GM19043 (cell line): ENCODE measurements around the gene IGHMBP2.

Experiments
- ATAC-seq: cut with Tn5 transposase; IDR thresholded peaks from one replicate; pipeline ENCODE4 v1.9.1; 2021; ENCODE audit warnings: low read depth; ENCODE audit not compliant: unreplicated experiment

The IGHMBP2 gene

DNA sequence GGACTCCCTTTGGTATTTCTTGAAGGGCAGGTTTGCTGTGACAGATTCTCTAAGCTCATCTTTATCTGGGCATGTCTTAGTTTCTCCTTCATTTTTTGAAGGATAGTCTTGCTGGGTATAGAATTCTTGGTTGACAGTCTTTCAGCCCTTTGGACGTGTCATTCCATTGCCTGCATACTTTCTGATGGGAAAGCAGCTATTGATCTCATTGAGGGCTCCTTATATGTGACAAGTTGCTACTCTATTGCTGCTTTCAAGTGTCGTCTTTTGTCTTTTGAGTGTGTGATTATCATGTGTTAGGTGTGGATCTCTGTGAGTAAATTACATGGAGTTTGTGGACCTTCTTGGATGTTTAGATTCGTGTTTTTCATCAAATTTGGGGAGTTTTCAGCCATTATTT is 21.9 kb downstream of the IGHMBP2 start:
- ATAC-seq, result no peak

DNA sequence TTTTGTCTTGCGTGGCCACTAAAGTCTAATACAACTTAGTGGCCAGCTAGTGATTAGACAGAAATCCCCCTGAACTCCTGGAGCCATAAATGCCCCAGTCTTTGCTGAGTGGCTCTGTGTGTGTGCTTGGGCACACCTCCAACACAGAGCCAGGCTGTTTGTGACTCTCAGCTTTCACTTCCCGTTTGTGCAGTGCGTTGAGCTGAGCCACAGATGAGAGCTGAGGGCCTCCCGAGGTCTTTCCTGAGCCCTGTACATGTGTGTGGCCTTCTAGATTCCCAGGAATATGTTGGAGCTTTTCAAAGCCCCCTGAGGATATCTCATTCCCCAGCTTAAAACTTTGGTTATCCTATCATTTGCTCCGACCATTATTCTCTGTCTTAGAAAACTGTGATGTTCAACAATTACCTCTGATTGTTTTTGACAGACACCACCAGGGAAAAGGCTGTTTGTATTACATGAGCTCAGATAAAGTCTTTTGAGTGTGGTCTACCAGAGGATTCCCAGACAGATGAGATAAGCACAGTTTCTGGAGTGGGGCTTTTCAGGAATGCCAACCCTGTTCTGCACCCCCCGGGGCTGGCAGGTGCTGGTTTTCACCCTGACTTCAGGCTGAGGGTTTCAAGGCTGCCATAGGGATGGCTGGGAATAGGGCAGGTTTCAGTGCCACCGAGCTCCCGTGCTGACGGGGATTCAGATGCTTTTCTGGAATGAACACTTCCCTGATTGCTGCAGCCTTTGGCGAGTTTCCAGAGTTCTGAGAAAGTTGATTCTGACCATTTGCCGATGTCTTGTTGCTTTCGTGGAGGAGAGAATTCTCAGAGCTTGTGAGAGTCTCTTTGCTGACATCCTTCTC is 23.8 kb downstream of the IGHMBP2 start:
- peak; percentile 66 for ATAC-seq

DNA sequence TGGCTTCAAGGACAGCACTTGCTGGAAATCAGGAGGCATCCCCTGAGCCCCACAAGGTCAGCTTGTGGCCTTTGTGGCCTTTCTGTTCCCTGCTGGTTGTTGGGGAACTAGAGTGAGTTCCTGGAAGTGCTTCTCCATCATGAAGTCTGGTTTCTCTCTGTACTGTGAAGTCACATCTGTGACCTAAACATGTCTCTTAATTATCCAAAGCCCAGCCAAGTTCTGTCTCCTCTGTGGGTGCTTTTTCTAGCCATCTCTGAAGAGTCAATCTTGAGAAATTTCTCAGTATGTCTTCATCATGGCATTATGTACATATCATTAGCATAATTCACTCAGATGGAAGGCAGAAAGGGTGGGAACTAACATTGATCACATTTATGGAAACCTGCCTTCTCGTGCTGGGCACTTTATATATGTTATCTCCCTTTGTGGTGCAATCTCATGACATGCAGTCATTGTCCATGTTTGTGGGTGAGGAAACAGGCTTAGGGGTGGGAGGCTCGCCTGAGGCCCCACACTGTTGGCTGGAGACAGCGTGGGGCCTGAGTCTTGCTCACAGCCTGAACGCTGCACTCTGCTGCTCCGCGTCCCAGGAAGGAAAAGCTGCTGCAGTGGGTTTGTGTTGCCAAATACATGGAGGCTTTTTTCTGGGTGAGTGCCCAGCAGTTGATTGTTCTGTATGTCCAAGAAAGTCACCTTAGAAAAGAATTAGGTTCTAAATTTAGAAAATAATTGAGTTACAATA is 24.6 kb downstream of the IGHMBP2 start:
- no peak for ATAC-seq

DNA sequence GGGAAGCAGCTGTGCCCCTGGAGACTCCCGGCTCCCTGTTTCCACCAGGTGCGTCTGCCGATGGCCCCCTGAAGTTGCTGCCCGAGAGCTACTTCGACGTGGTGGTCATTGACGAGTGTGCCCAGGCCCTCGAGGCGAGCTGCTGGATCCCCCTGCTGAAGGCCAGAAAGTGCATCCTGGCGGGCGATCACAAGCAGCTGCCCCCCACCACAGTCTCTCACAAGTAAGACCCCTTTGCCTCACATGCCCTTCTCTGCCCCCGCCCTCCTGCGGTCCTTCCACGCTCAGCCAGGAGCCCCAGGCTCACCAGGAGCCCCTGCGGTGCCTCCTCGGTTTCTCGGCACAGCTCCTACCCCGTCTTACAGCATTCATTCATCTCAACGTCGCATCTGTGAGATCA is 25.4 kb downstream of the IGHMBP2 start:
- ATAC-seq, result no peak

DNA sequence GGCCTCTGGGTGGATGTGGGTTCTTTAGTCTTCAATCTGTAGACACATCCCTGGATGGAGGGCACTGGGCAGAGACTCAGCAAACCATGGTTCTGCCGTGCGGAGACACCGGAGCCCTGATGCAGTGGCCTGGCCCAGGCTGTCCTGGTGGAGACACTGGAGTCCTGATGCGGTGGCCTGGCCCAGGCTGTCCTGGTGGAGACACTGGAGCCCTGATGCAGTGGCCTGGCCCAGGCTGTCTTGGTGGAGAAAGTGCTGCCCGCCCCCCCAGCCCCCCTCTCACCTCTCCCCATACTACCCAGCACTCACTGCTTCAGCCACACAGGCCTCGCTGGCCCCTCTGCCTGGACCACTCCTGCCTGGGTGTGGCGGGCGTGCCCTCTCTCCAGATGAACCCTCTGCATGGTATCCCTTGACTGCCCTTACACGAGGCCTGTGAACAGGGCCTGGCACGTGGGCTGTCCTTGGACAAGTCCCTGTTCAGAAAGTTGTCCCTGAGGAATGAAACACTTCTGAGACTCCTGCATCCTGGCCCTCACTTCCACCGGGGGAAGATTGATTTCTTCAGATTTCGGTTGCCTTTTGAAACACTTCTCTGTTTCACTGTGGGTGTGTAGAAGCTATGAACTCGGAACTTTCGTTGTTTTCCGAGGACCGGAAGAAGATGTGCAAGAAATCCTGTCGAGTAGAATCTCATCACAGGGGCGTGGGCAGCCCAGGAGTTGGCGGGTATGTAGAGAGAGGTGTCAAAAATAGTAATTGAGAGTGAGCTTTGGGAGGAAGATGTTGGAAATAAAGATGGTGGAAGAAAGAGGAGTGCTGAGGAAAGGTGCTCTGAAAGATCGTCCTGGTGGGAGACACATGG is 26.2 kb downstream of the IGHMBP2 start:
- ATAC-seq, result no peak

DNA sequence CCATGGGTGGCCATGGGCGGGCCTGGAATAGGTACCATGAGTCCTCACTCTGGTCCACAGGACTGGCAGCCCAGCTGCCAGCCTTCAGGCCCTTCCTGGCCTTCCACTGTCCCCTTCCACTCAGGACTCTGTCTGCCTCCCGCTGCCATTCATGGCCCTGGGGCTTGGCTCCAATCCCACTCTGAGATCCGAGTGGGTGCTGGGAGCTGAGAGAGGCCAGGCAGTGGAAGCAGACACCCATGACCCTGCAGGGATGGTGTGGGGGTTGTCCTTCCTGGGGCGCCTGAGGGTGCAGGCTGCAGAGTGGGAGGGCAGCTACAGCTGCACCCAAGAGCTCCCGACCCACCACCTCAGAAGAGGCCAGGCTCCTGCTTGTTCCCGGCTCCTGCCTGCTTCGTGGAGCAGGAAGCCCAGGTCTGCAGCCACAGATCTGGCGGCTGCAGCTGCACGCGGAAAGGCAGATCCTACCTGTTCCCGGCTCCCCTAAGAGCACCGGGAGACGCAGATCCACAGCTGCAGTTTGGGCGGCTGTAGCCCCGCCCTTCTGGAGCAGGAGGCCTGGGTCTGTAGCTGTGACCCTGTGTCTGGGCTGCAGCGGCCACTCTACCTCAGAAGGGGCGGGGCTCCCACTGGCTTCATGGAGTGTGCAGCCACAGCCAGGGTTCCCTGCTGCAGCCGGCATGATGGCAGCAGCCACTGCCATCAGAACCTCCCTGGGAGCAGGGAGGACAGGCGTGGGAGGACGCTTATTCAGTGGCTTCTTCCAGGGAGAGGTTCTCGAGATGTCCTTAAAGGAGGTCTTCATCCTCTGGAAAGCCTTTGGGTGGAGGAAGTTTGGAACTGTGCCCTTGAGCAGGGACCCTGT is 27.5 kb downstream of the IGHMBP2 start:
- no peak for ATAC-seq

DNA sequence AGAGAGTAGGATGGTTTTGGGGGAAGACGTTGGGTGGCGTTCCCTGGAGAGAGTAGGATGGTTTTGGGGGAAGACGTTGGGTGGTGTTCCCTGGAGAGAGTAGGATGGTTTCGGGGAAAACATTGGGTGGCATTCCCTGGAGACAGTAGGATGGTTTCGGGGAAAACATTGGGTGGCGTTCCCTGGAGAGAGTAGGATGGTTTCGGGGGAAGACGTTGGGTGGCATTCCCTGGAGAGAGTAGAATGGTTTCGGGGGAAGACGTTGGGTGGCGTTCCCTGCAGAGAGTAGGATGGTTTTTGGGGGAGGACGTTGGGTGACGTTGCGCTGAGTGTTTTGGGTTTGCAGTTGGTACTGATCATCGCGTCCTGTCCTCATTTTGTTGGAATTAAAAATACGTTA is 28.2 kb downstream of the IGHMBP2 start:
- no peak for ATAC-seq

DNA sequence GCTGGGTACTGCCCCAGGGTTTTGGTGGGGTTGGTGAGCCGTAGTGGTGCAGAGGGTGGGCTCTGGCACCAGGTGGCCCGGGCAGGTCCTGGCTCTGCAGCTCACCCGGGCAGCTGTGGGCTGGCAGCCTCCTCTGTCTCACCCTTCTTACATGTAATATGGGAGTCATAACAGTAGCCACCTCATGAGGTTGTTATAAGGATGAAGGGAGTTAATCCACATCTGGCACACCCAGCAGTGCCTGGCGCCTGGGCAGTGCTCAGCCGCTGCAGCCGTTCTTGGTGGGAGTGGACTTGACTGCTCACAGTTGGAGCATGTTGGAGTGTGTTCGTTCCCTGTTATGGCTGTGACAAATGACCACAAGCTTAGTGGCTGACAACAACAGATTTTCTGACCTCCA is 28.7 kb downstream of the IGHMBP2 start:
- ATAC-seq, result no peak

DNA sequence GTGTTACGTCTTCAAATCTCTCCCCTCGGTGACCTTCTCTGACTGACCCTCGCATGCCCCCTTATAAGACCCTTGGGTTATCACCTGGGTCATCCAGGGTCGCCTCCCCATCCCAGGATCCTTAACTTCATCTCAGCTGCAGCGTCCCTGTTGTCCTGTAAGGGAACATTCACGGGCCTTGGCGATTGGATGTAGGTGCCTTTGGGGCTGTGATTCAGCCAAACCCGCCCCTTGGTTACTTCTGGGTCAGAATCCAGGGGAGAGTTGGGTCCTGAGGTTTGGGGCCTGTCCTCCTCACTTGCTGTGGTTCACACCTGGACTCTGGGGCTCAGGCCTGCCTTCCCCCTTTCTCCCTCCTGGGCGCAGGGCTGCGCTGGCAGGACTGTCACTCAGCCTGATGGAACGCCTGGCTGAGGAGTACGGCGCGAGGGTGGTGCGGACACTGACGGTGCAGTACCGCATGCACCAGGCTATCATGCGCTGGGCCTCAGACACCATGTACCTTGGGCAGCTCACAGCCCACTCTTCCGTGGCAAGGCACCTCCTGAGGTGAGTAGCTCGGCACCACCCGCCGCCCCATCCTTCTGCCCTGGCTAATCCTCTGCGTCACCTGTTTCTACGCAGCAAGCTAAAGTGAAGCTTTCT is 29.4 kb downstream of the IGHMBP2 start:
- no peak for ATAC-seq

DNA sequence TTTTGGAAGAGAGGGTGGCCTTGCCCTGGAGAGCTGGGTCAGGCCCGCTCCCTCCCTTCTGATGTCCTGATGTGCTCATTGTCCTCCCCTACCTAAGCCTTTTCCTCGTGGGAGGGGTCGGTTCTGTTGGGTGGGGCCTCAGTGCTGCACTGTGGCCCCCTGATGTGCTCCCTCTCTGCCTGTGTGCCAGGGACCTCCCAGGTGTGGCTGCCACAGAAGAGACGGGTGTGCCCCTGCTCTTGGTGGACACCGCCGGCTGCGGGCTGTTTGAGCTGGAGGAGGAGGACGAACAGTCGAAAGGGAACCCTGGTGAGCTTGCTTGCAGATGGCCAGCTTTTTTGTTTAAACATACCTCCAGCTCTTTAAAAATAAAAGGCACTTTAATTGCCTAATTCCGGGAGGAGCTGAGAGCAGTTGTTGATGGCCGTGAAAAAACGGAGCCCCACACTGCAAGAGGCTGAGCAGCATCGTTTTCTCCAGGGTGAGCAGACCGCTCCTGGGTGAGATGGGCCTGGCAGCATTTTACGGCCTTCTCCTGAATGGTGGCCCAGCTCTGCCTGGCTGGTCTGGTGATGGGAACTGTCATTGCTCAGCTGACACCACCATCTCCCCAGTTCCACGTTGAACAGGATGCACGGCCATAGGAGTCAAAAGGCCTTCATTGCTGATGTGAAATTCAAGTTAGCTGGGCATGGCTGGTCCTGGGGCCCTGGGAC is 30.1 kb downstream of the IGHMBP2 start:
- ATAC-seq, result no peak

DNA sequence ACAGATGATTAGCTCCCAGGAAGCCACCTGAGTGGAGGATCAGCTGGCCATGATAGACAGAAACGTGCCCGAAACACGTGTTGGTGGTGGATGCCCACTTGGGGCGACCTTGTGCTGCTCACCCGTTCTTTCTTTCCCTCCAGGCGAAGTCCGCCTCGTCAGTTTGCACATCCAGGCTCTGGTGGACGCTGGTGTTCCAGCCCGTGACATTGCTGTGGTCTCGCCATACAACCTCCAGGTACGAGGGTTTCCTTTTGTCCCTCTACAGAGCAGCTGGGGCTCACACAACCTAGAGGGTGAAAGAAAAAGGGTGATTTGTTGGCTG is 30.6 kb downstream of the IGHMBP2 start:
- no peak for ATAC-seq

DNA sequence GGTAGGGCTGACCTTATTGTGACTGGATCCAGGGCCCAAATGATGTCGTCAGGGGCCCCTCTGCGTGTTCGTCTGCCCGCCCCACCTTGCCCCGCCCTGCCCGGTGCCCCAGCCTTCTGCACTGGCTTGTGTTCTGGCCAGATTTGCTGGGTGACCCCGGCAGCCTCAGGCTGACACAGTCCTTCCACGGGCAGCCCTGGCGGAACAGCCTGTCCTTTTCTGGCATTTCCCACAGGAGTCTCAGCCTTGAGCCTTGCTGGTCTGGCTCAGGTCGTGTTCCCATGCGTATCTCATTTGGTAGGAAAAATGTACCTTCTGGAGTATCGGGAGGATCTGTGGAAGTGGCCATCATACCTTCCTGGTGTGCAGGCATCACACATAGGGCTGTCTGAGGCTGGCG is 31.0 kb downstream of the IGHMBP2 start:
- ATAC-seq, result no peak

DNA sequence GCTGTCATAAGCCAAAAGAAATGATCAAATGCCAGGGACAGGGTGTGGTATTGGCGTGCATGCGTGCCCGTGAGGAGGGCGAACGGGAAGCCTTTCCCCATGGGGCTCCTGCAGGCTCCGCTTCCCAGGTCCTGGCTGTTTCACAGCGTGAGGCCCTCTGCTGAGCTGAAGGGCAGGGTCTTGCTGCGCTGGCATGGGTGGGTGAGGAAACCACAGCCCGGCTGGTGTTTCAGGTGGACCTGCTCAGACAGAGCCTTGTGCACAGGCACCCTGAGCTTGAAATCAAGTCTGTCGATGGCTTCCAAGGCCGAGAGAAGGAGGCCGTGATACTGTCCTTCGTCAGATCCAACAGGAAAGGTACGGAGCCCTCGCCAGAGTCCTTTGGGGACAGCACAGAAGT is 31.4 kb downstream of the IGHMBP2 start:
- ATAC-seq, result no peak

DNA sequence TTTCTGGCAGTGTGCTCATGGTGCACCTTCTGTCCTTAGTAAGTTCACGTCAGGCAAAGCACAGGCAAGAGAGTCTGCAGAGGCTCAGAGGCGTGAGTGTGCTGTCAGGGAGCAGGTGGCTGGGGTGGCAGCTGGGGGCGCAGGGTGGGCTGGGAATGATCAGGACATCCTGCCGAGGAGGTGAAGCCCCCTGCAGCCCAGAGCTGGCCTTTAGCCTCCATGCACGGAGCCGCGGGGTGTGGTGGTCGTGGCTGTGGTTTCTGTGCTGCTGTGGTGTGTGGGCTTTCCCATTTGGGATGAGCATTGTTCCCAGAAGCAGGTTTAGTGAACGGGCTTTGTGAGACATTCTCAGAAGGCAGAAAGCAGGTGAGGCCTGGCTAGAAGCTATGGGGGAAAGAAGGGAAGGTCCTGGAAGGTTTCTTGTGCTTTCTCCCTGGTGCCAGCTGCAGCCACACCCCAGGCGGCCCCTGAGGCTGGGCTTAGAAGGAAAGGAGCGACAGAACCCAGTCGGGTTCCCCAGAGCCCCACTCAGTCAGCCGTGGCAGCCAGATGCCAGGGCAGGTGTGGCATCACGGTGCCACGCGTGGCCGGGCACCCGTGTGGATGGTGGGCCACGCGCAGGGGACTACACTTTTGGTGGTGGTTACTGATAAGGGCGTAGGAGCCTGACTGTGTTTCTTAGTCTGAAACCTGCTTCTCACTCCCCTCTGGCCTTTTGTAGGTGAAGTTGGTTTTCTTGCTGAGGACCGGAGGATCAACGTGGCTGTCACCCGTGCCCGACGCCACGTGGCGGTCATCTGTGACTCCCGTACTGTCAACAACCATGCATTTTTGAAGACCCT is 32.0 kb downstream of the IGHMBP2 start:
- ATAC-seq, result no peak

DNA sequence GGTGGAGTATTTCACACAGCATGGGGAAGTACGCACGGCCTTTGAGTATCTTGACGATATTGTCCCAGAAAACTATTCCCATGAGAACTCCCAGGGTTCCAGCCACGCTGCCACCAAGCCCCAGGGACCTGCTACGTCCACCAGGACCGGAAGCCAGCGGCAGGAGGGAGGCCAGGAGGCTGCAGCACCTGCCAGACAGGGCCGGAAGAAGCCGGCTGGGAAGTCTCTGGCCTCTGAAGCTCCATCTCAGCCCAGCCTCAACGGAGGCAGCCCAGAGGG is 32.6 kb downstream of the IGHMBP2 start:
- no peak for ATAC-seq

DNA sequence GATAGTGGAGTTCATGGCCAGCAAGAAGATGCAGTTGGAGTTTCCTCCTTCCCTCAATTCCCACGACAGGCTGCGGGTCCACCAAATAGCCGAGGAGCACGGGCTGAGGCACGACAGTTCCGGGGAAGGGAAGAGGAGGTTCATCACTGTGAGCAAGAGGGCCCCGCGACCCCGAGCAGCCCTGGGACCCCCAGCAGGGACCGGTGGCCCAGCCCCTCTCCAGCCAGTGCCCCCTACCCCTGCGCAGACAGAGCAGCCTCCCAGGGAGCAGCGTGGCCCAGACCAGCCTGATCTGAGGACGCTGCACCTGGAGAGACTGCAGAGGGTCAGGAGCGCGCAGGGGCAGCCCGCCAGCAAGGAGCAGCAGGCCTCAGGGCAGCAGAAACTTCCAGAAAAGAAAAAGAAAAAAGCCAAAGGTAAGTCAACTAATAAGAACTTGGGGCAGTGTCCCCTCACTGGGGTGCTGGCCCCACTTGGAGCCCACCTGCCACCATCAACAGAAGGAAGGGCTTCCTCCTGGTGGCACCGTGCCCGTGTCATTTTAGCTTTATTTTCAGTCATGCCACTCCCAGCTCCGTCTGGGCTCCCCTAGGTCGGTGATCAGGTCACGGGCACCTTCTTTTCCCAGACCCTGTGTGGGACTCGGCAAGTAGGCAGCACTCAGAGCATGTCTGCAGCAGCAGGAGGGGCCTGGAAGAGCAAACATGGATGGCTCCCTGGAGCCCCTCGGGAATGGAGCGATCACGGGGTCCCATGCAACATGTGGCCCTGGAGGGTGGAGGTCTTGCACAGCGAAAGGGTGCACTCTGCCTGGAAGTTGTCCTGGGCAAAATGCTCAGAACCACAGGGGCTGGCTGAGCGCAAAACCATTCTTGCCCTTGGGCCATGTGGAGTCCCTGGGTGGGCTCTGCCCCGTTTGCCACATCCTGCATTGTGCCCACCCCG is 33.3 kb downstream of the IGHMBP2 start:
- no peak for ATAC-seq

DNA sequence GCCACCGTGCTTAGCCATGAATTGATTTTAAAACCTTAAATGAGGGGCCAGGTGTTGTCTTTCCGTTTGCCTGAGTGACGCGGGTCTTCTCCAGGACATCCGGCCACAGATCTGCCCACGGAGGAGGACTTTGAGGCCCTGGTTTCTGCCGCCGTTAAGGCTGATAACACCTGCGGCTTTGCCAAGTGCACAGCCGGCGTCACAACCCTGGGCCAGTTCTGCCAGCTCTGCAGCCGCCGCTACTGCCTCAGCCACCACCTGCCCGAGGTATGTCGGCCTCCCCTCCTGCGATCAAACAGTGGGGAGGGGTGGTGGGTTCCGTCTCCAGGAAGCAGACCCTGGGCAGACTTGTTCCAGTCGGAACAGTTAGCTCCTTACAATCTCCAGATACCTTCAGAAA is 34.4 kb downstream of the IGHMBP2 start:
- no peak for ATAC-seq
